SH-SY5Y (cell line): Measurements from ENCODE around the gene ADAMTS17.

ENCODE experiments used
- GATA2 ChIP-seq: IDR thresholded peaks from 2 replicates; pipeline ENCODE4 v1.6.1; 2011; ENCODE audit warnings: mild to moderate bottlenecking, low read depth, low read length
- GATA3 ChIP-seq: IDR thresholded peaks from 2 replicates; pipeline ENCODE4 v1.6.1; 2011; ENCODE audit warnings: low read depth, mild to moderate bottlenecking, low read length, moderate library complexity

ADAMTS17 gene

GRCh38 chr15:100308213-100308600, 33.6 kb downstream of the ADAMTS17 start:
- TF ChIP-seq GATA2 (no peak), GATA3 (no peak)

- TF ChIP-seq GATA2 (no peak), GATA3 (no peak)
These were observed 34.2 kb downstream of the ADAMTS17 start for GRCh38 chr15:100307241-100308212.

- TF ChIP-seq GATA2 (no peak), GATA3 (no peak)
These were observed 35.7 kb downstream of the ADAMTS17 start for GRCh38 chr15:100306098-100306497.

- no peak for TF ChIP-seq GATA3
- no peak for TF ChIP-seq GATA2
These were observed 39.8 kb downstream of the ADAMTS17 start for GRCh38 chr15:100301910-100302431.

GRCh38 chr15:100298257-100298656, 43.5 kb downstream of the ADAMTS17 start:
- TF ChIP-seq GATA3 (no peak), GATA2 (no peak)

GRCh38 chr15:100297812-100298211, 44.0 kb downstream of the ADAMTS17 start:
- no peak for TF ChIP-seq GATA3
- TF ChIP-seq GATA2, result no peak

GRCh38 chr15:100295939-100296565, 45.7 kb downstream of the ADAMTS17 start:
- TF ChIP-seq GATA2 (no peak), GATA3 (no peak)

- TF ChIP-seq GATA2 (no peak), GATA3 (no peak)
These were observed 49.8 kb downstream of the ADAMTS17 start for GRCh38 chr15:100292010-100292409.

- TF ChIP-seq GATA2, result no peak
- no peak for TF ChIP-seq GATA3
These were observed 50.7 kb downstream of the ADAMTS17 start for GRCh38 chr15:100291106-100291505.

- TF ChIP-seq GATA3, result no peak
- TF ChIP-seq GATA2, result no peak
These were observed 56.0 kb downstream of the ADAMTS17 start for GRCh38 chr15:100285641-100286295.

GRCh38 chr15:100284701-100285100, 57.1 kb downstream of the ADAMTS17 start:
- no peak for TF ChIP-seq GATA2
- no peak for TF ChIP-seq GATA3

- TF ChIP-seq GATA3, result no peak
- no peak for TF ChIP-seq GATA2
These were observed 57.6 kb downstream of the ADAMTS17 start for GRCh38 chr15:100284191-100284590.

- TF ChIP-seq GATA3 (no peak), GATA2 (no peak)
These were observed 60.5 kb downstream of the ADAMTS17 start for GRCh38 chr15:100281096-100281917.

- TF ChIP-seq GATA2 (no peak), GATA3 (no peak)
These were observed 61.9 kb downstream of the ADAMTS17 start for GRCh38 chr15:100279849-100280248.
